HEK293 (cell line): ENCODE results near the gene GJD3.

Source experiments
- CTCF ChIP-seq: fragments of 450-650 bp; formaldehyde crosslinking; IDR thresholded peaks from 2 replicates; pipeline ENCODE4 v1.5.1; 2016; ENCODE audit warnings: missing biosample characterization, missing genetic modification characterization
- FEZF1 ChIP-seq: fragments of 450-650 bp; formaldehyde crosslinking; IDR thresholded peaks from 2 replicates; pipeline ENCODE4 v1.5.1; 2016; ENCODE audit warnings: missing biosample characterization, missing genetic modification characterization
- MEIS1 ChIP-seq: sonication (generic); formaldehyde crosslinking; IDR thresholded peaks from 2 replicates; pipeline ENCODE4 v1.8.1; 2022; ENCODE audit warnings: missing genetic modification reagents, mild to moderate bottlenecking, borderline replicate concordance
- ZNF398 ChIP-seq: fragments of 450-650 bp; formaldehyde crosslinking; IDR thresholded peaks from 2 replicates; pipeline ENCODE4 v1.5.1; 2017; ENCODE audit warnings: missing biosample characterization, missing genetic modification characterization
- ZNF530 ChIP-seq: fragments of 450-650 bp; formaldehyde crosslinking; IDR thresholded peaks from 2 replicates; pipeline ENCODE4 v1.5.1; 2016; ENCODE audit warnings: low read depth, missing biosample characterization, missing genetic modification characterization
- ZNF580 ChIP-seq: fragments of 450-650 bp; formaldehyde crosslinking; IDR thresholded peaks from 2 replicates; pipeline ENCODE4 v1.5.1; 2016; ENCODE audit warnings: missing biosample characterization, missing genetic modification characterization
- ZXDB ChIP-seq: fragments of 450-650 bp; formaldehyde crosslinking; IDR thresholded peaks from 2 replicates; pipeline ENCODE4 v1.5.1; 2016; ENCODE audit warnings: missing biosample characterization, missing genetic modification characterization

GRCh38 chr17:40317880-40318829 is 46.4 kb downstream of the GJD3 start:
- TF ChIP-seq FEZF1 (tag by site-specific recombination) (no peak), ZNF580 (tag by site-specific recombination) (no peak), CTCF (tag by site-specific recombination) (no peak), ZXDB (tag by site-specific recombination) (peak; percentile 80), ZNF398 (tag by site-specific recombination) (peak; percentile 56), ZNF530 (tag by site-specific recombination) (no peak), MEIS1 (CRISPR knock-in tag) (no peak)
